Left kidney (tissue), 2 donors: Measurements from ENCODE around the gene PXDN. TPM values are rescaled to one million over a fixed set of nuclear protein-coding genes. Genes with fewer than 3 reads are reported as not detected.

Experiments
- DNase-seq: peaks from one replicate; pipeline ENCODE4 v3.0.0-alpha.2; 2013
- polyA plus RNA-seq: library from polyadenylated mRNA; unstranded; fragments of 120-200 nt; gene quantifications from one replicate; pipeline ENCODE4 v1.2.1, GENCODE V29; 2013; ENCODE audit not compliant: insufficient read length

Gene PXDN
- polyA plus RNA-seq, 1 donor = 154 TPM

- DNase-seq = no peak
Measured at GRCh38 chr2:1663621-1664020, 80.7 kb downstream of the PXDN start.

DNA sequence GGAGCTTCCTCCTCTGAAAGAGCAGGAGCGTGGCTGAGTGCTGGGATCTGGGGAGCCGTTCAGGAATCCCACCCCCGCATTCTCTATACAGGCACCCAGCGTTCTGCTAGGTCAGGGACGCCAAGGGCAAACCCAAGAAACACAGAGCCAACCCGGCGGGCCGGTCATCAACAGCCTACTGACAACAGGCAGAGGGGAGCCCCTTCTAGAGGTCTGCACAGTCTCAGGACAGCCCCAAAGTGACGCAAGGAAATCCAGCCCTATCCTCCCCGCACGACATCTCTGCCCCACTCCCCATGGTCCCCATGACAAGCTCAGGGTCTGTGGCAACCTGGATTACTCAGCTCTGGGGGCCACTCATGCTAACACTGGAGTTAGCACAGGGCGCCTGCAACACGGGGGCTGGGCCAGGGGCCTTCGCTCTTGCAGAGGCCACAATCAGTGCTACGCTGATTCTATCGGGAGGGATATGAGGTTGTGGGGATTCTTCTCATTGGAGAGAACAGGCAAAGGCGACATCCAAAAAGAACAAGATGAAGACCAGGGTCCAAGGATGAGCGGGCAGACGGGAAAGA lies 81.6 kb downstream of the PXDN start:
- DNase-seq = no peak

GRCh38 chr2:1661891-1662605 lies 82.3 kb downstream of the PXDN start:
- no peak for DNase-seq

- no peak for DNase-seq
Measured at GRCh38 chr2:1660656-1661640, 83.4 kb downstream of the PXDN start.

- no peak for DNase-seq
Measured at GRCh38 chr2:1659951-1660565, 84.3 kb downstream of the PXDN start.

DNA sequence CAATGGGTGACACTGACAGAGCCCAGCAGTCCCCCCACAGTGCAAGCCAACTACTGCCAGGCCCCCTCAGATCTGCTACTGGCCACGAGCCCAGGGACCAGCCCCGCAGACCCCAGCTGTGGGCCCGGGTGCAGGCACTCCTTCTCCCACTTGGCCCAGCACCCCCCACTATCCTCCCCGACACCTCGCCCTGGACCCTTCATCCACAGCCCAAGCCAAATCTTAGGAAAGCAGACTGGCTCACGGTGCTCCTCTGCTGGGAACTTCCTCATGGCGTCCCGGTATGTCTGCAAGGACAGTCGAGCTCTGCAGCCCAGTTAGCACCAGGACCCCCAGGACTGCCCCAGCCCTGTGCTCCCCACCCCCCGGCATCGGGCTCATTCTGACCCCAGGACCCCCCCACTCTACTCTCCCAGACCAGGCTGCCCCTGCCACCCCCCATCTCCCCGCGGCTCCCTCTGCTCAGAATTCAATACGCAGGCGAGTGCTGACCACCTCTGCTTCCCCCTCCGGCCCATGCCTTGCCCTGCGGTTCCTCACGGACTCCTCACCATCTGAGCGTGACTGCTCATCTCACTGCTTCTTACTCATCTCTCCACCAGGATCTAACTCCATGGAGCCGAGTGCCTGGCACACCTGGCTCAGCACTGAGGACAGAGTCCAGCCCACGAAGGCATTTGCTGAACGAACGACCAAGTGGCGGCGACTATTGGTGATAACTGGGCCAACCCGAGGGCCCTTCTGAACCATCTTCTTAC lies 85.7 kb downstream of the PXDN start:
- DNase-seq = no peak

DNA sequence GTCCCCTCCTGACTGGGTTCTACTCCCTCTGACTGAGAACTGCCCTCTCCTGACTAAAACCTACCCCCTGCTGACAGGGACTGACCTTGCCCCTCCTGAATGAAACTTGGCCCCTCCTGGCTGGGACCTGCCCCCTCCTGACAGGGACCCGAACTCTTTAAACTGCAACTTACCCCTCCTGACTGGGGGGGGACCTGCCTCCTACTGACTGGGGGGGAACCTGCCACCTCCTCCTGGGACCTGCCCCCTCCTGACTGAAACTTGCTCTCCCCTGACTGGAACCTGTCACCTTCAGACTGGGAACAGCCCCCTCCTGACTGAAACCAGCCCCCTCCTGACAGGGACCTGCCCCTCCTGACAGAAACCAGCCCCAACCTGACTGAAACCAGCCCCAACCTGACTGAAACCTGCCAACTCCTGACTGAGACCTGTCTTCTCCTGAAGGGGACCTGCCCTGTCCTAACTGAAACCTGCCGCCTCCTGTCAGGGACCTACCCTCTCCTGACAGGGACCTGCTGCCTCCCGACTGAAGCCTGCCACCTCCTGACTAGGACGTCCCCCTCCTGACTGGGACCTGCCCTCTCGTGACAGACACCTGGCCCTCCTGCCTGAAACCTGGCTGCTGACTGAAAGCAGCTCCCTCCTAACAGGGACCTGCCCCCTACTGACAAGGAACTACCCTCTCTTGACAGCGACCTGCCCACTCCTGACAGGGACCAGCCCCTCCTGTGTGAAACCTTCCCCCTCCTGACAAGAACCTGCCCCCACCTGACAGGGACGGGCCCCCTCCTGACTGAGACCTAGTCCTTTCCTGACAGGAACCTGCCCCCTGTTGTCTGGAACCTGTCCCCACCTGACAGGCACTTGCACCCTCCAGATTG lies 87.1 kb downstream of the PXDN start:
- DNase-seq = no peak

DNA sequence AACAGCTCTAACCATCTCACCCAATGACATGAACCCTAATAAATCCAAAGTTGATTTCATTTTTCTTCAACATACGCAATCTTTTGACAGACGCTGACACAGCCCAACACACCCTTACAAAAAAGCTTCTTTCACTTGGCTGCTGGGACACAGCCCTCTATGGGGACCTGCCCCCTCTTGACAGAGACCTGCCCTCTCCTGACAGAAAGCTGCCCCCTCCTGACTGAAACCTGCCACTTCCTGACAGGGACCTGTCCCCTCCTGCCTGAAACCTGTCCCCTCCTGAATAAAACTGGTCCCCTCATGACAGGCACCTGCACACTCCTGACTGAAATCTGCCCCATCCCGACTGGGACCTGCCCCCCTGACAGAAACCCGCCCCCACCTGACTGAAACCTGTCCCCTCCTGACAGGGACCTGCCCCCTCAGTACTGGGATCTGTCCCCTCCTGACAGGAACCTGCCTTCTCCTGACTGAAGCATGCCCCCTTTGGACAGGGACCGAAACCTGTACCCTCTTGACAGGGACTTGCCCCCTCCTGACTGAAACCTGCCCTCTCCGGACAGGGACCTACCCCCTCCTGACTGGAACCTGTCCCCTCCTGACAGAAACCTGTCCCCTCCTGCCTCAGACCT lies 87.9 kb downstream of the PXDN start:
- no peak for DNase-seq

DNA sequence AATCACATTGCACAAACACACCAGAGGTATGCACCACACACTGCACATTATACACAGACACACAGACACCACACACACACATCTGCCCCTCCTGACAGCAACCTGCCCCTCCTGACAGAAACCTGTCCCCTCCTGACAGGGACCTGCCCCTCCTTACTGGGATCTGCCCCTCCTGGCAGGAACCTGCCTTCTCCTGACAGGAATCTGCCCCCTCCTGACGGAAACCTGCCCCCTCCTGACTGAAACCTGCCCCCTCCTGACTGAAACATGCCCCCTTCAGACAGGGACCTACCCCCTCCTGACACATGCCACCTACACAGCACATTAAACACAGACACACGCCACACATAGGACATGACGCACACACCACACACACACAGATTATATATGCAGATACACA lies 88.9 kb downstream of the PXDN start:
- DNase-seq = no peak

DNA sequence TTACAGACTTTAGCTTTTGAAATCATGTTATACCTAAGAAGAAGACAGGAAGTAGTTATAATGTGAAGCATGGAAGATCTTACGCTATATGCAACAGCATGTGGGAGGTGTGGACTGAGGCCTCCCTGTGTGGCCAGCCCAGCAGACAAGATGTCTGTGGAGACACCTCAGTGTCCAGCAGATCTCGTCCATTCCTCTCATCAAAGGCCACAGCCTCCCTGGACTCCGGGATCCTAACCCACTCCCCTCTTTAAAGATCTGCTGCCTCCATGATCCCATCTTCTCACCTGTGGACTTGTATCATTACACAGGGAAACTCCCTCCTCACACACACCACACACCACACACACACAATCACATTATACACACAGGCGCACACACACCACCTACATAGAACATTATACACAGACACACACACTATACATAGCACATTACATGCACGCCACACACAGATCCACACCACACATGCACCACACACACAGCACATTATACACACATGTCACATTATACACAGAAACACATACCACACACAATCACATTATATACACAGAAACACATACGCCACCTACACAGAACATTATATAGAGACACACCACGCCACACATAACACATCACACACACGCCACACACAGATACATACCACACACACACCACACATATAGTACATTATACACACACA lies 89.5 kb downstream of the PXDN start:
- DNase-seq = no peak

GRCh38 chr2:1653956-1654695 lies 90.2 kb downstream of the PXDN start:
- DNase-seq = no peak

- DNase-seq = no peak
Measured at GRCh38 chr2:1652034-1652790, 92.1 kb downstream of the PXDN start.

GRCh38 chr2:1651121-1652033 lies 92.9 kb downstream of the PXDN start:
- no peak for DNase-seq

GRCh38 chr2:1650085-1650872 lies 94.0 kb downstream of the PXDN start:
- DNase-seq = no peak

DNA sequence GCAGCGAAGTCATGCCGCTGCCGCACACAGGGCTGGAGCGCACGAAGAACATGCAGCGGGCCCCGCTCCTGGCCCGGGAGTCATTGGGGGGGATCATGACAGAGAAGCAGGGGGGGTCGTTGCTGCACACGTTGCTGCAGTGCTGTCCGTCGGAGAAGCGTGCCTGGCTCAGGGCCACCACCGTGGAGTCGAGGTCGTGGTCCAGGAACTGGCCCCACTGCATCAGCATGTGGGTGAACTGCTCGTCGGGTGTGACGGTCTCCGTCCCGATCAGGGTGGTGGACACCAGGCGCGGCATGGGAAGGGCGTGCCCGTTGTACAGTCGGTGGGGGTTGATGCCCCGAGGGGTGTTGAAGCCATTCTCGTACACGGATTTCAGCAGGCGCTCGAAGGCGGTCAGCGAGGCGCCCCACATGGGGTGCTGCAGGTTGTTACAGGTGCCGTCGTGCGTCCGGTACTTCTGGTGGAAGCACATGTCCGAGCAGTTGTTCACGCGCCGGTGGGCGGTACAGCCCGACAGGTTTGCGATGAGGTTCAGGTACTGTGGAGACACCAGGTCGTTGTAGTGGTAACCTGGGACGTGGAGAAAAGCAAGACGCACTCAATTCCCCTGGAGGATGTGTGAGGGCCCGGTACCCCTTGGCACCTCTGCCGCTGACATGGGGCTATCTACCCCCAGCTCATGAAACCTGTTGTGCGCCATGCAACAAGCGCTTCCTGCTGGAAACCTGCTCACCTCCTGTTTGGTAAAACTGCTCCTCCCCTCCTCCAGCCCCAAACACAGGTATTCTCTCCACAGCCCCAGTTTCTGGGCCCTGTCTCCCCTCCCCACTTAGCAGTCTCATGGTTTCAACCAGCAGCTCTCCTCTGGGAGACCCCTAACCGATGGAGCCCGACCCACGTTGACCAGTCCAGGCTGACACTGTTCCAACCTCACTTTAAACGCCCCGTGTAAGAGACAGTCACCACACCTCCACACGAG lies 94.9 kb downstream of the PXDN start:
- DNase-seq = no peak
